ENCODE measurements around the gene MUS81.

GRCh38 chr11:65896034-65896999 is 36.1 kb downstream of the MUS81 start:
- TF ChIP-seq, protein P1, sequence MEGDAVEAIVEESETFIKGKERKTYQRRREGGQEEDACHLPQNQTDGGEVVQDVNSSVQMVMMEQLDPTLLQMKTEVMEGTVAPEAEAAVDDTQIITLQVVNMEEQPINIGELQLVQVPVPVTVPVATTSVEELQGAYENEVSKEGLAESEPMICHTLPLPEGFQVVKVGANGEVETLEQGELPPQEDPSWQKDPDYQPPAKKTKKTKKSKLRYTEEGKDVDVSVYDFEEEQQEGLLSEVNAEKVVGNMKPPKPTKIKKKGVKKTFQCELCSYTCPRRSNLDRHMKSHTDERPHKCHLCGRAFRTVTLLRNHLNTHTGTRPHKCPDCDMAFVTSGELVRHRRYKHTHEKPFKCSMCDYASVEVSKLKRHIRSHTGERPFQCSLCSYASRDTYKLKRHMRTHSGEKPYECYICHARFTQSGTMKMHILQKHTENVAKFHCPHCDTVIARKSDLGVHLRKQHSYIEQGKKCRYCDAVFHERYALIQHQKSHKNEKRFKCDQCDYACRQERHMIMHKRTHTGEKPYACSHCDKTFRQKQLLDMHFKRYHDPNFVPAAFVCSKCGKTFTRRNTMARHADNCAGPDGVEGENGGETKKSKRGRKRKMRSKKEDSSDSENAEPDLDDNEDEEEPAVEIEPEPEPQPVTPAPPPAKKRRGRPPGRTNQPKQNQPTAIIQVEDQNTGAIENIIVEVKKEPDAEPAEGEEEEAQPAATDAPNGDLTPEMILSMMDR (IDR thresholded peaks at IDR 0.05): no peak
- no peak for TF ChIP-seq POLR2A (IDR thresholded peaks at IDR 0.05)

All from heart left ventricle (tissue), 13 donors.